ACC112 (cell line): Measurements from ENCODE around the gene HIBCH.
"Not testable (repeated sequence)": the region's sequence is repeated elsewhere in the genome, so short reads cannot be mapped to it uniquely, and the experiment has no call there.

Source experiments
- H2AFZ ChIP-seq: fragments of 200-600 bp; sonication (generic); one replicate; pipeline ENCODE4 v1.6.0; 2017; ENCODE audit warnings: antibody characterized with exemption, low read length; ENCODE audit not compliant: unreplicated experiment
- H3K27ac ChIP-seq: fragments of 200-600 bp; sonication (generic); 2 replicates; pipeline ENCODE4 v1.5.1; 2014; ENCODE audit warnings: low read depth, mild to moderate bottlenecking, antibody characterized with exemption, low read length, moderate library complexity
- H3K27me3 ChIP-seq: fragments of 200-600 bp; sonication (generic); 2 replicates; pipeline ENCODE4 v1.6.1; 2014; ENCODE audit warnings: mild to moderate bottlenecking, antibody characterized with exemption, low read length, moderate library complexity, mixed read lengths; ENCODE audit not compliant: insufficient read depth
- H3K36me3 ChIP-seq: fragments of 200-600 bp; sonication (generic); 2 replicates; pipeline ENCODE4 v1.6.1; 2016; ENCODE audit warnings: mild to moderate bottlenecking, antibody characterized with exemption, low read length, moderate library complexity, mixed read lengths; ENCODE audit not compliant: insufficient read depth
- H3K4me1 ChIP-seq: fragments of 200-600 bp; sonication (generic); one replicate; pipeline ENCODE4 v1.6.1; 2016; ENCODE audit warnings: low read length, mixed read lengths; ENCODE audit not compliant: insufficient read depth, unreplicated experiment, control insufficient read depth
- H3K4me3 ChIP-seq: fragments of 200-600 bp; sonication (generic); 2 replicates; pipeline ENCODE4 v1.5.1; 2014; ENCODE audit warnings: mild to moderate bottlenecking, low read depth, low read length
- H3K79me2 ChIP-seq: fragments of 200-600 bp; sonication (generic); one replicate; pipeline ENCODE4 v1.6.0; 2016; ENCODE audit warnings: low read length; ENCODE audit not compliant: control insufficient read depth, unreplicated experiment, insufficient read depth

HIBCH gene

GRCh38 chr2:190342611-190343010 is 23.0 kb upstream of the HIBCH start:
- Histone ChIP-seq H2AFZ (no peak overlapping the region), H3K4me1 (peaks cover 16% of the 10 kb centered on the region), H3K4me3 (no peak overlapping the region)

GRCh38 chr2:190340369-190340768 is 20.7 kb upstream of the HIBCH start:
- peaks cover 16% of the 10 kb centered on the region for H3K4me1 ChIP-seq
- no peak overlapping the region for H3K4me3 ChIP-seq
- H3K36me3 ChIP-seq, result no peaks in the 10 kb centered on the region
- H3K79me2 ChIP-seq, result peaks cover 10% of the 10 kb centered on the region
- H2AFZ ChIP-seq, result no peak overlapping the region
- H3K27ac ChIP-seq, result no peak overlapping the region
- no peaks in the 10 kb centered on the region for H3K27me3 ChIP-seq

More at GRCh38 chr2:190342611-190343010, 23.0 kb upstream of the HIBCH start:
- Histone ChIP-seq H3K27ac (no peak overlapping the region), H3K27me3 (no peaks in the 10 kb centered on the region), H3K79me2 (peaks cover 19% of the 10 kb centered on the region), H3K36me3 (no peaks in the 10 kb centered on the region)

GRCh38 chr2:190339394-190339793 is 19.8 kb upstream of the HIBCH start:
- Histone ChIP-seq H2AFZ (no peak overlapping the region), H3K79me2 (peaks cover 3% of the 10 kb centered on the region), H3K4me1 (peaks cover 14% of the 10 kb centered on the region), H3K27ac (no peak overlapping the region), H3K4me3 (no peak overlapping the region), H3K27me3 (no peaks in the 10 kb centered on the region), H3K36me3 (no peaks in the 10 kb centered on the region)

- no peak overlapping the region for H3K27ac ChIP-seq
- H3K4me3 ChIP-seq, result no peak overlapping the region
- peaks cover 21% of the 10 kb centered on the region for H3K4me1 ChIP-seq
- no peaks in the 10 kb centered on the region for H3K79me2 ChIP-seq
- H3K27me3 ChIP-seq, result no peaks in the 10 kb centered on the region
- no peak overlapping the region for H2AFZ ChIP-seq
- H3K36me3 ChIP-seq, result no peaks in the 10 kb centered on the region
These were observed 18.8 kb upstream of the HIBCH start for GRCh38 chr2:190338453-190338852.

- no peaks in the 10 kb centered on the region for H3K36me3 ChIP-seq
These were observed 16.8 kb upstream of the HIBCH start for GRCh38 chr2:190336420-190336819.

GRCh38 chr2:190335584-190335983 is 16.0 kb upstream of the HIBCH start:
- not testable (repeated sequence) for H3K4me3 ChIP-seq, H3K36me3 ChIP-seq, H2AFZ ChIP-seq, H3K27me3 ChIP-seq, H3K79me2 ChIP-seq, H3K27ac ChIP-seq
- peaks cover 17% of the 10 kb centered on the region for H3K4me1 ChIP-seq

More at GRCh38 chr2:190336420-190336819, 16.8 kb upstream of the HIBCH start:
- Histone ChIP-seq H3K4me3 (no peak overlapping the region), H3K4me1 (peaks cover 17% of the 10 kb centered on the region), H3K79me2 (no peaks in the 10 kb centered on the region), H2AFZ (no peak overlapping the region), H3K27me3 (no peaks in the 10 kb centered on the region), H3K27ac (no peak overlapping the region)

GRCh38 chr2:190335225-190335559 is 15.6 kb upstream of the HIBCH start:
- Histone ChIP-seq H3K36me3 (no peaks in the 10 kb centered on the region), H2AFZ (no peak overlapping the region), H3K4me1 (peaks cover 13% of the 10 kb centered on the region), H3K79me2 (no peaks in the 10 kb centered on the region), H3K27me3 (no peaks in the 10 kb centered on the region), H3K27ac (no peak overlapping the region), H3K4me3 (no peak overlapping the region)

GRCh38 chr2:190334479-190335224 is 15.0 kb upstream of the HIBCH start:
- Histone ChIP-seq H3K27me3 (no peaks in the 10 kb centered on the region), H3K27ac (no peak overlapping the region), H3K36me3 (no peaks in the 10 kb centered on the region), H2AFZ (no peak overlapping the region), H3K79me2 (no peaks in the 10 kb centered on the region), H3K4me1 (peaks cover 12% of the 10 kb centered on the region), H3K4me3 (no peak overlapping the region)

GRCh38 chr2:190333928-190334327 is 14.3 kb upstream of the HIBCH start:
- no peak overlapping the region for H3K27ac ChIP-seq
- no peak overlapping the region for H3K4me3 ChIP-seq
- H3K36me3 ChIP-seq, result no peaks in the 10 kb centered on the region
- no peaks in the 10 kb centered on the region for H3K79me2 ChIP-seq
- no peak overlapping the region for H2AFZ ChIP-seq
- peaks cover 12% of the 10 kb centered on the region for H3K4me1 ChIP-seq
- H3K27me3 ChIP-seq, result no peaks in the 10 kb centered on the region

- no peak overlapping the region for H3K27ac ChIP-seq
- no peak overlapping the region for H3K4me3 ChIP-seq
- no peaks in the 10 kb centered on the region for H3K27me3 ChIP-seq
- H3K79me2 ChIP-seq, result no peaks in the 10 kb centered on the region
- no peak overlapping the region for H2AFZ ChIP-seq
- H3K36me3 ChIP-seq, result no peaks in the 10 kb centered on the region
- H3K4me1 ChIP-seq, result peaks cover 12% of the 10 kb centered on the region
These were observed 13.8 kb upstream of the HIBCH start for GRCh38 chr2:190333395-190333794.

GRCh38 chr2:190328573-190329147 is 9.0 kb upstream of the HIBCH start:
- H2AFZ ChIP-seq, result no peak overlapping the region
- no peaks in the 10 kb centered on the region for H3K27me3 ChIP-seq
- no peaks in the 10 kb centered on the region for H3K36me3 ChIP-seq
- peaks cover under 1% of the 10 kb centered on the region for H3K4me1 ChIP-seq
- no peak overlapping the region for H3K4me3 ChIP-seq
- H3K79me2 ChIP-seq, result no peaks in the 10 kb centered on the region
- no peak overlapping the region for H3K27ac ChIP-seq
